HG02763 (cell line): ENCODE data around the gene DNASE1L1.
A peak's percentile ranks its signal among the peaks of the same experiment; 100 is the strongest.
"Not testable (repeated sequence)": the region's sequence is repeated elsewhere in the genome, so short reads cannot be mapped to it uniquely, and the experiment has no call there.

Experiments used
- ATAC-seq: cut with Tn5 transposase; IDR thresholded peaks from one replicate; pipeline ENCODE4 v1.9.1; 2021; ENCODE audit warnings: mild to moderate bottlenecking, moderate library complexity; ENCODE audit not compliant: unreplicated experiment

The DNASE1L1 gene

DNA sequence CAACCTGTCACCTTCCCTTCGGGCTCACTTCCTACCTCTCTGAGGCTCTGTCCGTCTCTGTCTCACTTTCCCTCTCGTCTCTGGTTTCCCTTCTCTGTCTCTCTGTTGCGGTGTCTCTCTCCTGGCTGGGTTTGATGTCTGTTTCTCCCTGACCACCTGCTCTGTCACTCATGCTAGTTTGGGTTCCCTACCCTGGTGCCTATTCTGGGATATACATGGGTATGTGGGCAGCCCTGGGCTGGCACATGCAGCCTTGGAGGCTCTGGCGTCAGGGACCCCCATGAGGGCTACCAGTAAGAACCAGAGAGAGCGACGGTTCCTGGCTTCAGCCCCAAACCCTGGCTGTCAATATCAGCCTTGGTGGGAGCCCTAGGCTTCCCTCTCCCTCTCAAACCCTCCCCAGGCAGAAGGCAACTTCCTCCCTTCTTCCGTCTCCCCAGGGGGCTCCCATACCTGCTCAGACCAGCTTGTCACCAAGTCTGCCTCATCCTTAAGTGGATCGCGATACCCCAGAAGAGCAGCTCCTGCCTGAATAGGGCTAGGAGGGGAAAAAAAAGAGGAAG is 314 bp downstream of the DNASE1L1 start:
- ATAC-seq, result no peak

DNA sequence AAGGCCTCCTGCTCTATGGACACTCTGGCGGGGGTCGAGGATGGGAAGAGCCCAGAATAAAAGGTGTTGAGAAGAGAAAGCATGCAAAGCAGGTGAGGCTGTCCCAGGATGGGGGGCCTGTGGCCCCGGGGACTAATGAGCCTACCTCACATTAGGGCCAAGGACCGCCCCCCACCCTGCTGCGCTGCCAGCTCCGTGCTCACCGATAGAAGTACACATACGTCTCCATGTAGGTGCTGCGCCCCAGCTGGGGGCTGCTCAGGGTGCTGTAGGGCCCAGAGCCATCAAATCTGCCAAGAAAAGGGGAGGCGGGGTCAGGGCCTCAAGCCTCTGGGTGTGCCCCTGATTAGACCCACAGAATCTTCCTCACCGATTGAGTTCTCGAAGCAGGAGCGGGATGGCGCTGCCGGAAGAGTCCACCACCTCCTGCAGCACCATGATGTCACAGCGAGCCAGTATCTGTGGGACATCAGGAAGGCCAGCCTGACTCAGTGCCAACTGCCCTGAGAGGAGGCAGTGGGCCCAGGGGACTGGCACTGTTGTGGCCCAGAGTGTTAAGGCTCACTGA is 4.3 kb downstream of the DNASE1L1 start:
- no peak for ATAC-seq

DNA sequence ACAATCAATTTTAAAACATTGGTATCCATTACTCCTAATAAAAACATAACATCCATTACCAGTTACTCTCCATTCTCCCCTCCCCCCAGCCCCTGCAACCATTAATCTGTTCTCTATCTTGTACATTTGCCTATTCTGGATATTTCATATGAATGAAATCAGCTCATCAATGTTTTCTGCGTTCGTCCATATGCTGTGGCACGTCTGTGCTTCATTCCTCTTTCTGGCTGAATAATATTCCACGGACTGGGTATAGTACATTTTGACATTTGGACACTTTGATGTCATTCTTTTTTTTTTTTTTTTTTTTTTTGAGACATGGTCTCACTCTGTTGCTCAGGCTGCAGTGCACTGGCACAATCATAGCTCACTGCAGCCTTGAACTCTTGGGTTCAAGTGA is 5.2 kb downstream of the DNASE1L1 start:
- ATAC-seq, result no peak

DNA sequence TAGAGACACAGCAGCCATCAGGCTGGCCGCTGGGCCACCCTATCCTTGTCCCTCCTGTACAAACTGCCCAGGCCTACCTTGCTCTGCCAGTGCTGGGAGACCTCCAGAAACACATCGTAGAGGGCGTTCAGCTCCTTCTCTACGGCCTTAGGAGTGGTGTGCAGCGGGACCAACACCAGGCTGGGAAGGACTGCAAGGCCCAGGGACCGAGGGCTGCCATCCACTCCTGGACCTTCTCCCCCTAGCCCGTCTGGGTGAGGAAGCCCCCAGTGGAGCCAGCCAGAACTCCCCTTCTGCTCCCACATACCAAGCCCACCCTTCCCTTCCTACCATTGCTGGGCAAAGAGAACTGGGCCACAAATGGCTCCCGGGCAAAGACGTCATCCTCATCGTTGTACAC is 5.9 kb downstream of the DNASE1L1 start:
- ATAC-seq, result no peak

DNA sequence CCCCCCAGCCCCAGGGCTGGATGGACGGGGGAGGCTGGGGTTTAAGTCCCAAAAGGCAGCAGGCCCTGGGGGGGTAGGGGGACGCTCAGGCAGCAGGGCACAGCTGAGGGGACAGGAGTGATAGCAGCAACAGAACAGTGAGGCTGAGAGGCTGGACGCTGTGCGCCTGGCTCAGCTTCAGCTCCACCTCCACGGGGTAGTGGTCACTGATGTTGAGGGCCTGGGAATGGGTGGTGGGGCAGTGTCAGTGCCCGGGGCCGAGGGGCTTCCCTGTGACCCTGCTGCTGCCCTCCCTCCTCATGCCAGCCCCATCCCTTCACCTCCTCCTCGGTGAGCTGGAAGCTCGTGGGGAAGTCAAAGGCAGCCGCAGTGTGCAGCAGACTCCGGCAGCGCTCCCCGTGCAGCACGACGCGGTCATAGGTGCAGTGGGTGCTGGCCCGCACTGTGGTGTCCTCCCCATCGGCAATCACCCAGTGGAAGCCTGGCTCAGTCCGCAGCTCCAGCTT is 6.4 kb downstream of the DNASE1L1 start:
- no peak for ATAC-seq

DNA sequence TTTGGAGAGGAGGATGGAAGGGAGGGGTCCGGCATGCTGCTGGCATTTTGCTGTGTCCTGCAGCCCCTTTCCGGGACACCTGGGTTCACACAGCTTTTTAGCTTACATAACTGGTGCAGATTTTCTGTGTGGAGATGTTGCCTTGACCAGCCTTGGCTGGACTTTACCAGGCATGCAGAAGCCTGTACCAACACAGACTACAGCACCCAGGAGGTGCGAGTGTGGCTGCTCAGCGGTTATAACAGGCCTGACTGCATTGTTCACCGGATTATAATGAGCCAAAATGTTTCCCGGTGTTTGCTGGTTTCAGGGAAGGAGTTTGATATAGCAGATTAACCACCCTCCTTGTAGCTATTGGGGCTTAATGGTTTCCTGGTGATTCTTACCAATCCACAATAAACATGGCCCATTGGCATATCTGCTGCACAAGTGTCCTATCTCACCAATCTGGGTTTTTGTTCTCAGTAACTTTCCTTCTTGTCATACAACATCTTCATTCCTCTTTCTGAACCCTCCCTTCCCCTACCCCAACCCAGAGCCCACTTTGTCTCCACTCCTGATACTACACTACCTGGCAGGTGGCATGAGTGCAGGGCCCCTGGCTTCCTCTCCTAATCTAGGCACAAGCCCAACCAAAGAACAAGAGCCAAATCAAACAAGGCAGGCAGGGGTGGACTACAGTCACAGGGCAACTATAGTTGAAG is 7.0 kb downstream of the DNASE1L1 start:
- ATAC-seq, result no peak

DNA sequence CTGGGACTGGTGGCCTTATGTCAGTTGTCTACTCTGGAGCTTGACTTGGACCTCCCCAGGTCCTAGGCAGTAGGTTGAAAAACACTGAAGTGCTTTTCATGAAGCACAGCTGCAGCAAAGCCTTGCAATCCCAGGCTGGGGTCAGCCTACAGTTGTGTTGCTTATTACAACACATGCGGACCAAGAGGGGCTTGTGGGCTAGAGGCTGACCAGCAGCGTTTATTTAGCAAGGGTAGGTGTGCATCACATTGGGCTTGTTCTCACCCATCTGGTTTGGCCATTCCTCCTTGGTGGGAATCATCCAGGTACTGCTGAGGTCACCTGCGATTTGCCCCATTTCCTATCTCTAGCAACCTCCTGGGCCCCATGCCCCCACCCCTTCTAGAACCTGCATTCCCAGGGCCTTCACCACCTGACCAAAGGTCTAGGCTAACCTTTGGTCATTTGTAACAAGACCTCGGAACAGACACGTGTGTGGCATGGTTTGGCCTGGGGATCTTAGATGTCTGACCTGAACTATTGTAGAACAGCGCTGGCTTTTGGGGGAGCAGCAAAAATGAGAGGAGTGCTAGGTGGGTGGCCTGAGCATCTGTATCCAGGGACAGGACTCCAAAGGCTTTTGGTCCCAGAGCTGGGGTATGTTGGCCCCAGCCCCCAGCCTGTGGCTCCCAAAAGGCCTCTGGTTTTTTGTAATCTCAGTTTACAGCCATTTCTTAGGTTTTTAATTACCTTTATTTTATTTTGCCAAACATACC is 7.8 kb downstream of the DNASE1L1 start:
- ATAC-seq, result no peak

DNA sequence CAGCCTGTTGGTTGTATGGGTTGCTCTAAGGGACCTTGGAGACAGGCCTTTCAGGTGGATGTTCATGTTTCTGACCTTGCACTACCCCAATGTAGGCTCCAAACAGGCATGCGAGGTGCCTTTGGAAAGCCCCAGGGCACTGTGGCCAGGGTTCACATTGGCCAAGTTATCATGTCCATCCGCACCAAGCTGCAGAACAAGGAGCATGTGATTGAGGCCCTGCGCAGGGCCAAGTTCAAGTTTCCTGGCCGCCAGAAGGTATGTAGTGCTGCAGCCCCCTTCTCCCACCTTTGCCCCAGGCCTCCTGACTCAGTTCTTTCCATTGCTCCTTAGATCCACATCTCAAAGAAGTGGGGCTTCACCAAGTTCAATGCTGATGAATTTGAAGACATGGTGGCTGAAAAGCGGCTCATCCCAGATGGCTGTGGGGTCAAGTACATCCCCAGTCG is 8.7 kb downstream of the DNASE1L1 start:
- ATAC-seq, result not testable (repeated sequence)

DNA sequence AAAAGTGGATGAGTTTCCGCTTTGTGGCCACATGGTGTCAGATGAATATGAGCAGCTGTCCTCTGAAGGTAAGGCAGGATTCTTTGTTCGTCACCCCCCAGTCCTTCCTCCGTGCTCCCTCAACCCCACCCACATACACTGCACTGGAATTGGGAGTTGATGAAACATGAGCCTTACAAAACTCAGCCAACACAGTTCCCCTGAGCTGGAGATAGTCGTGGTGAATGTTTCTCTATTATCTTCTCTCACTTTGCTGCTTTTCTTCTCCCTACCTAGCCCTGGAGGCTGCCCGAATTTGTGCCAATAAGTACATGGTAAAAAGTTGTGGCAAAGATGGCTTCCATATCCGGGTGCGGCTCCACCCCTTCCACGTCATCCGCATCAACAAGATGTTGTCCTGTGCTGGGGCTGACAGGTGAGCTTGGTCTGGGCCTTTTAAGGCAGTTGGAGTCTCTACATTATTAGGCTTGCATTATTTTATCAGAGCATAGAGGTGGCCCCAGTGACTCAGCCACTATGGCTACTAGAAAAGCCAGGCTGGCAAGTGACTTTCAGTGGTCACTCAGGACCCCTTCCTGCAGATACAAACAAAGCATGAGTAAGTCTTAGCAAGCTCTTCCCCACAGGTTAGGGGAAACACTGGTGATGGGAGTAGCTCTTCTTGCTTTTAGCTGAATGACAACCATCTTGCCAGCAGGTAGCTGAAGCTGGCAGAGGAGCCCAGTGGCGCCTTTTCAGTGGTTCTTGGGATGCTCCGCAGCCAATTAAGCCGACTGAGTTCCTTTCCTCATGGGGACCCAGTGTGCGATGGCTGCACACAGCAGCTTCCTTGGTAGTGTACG is 9.3 kb downstream of the DNASE1L1 start:
- no peak for ATAC-seq

DNA sequence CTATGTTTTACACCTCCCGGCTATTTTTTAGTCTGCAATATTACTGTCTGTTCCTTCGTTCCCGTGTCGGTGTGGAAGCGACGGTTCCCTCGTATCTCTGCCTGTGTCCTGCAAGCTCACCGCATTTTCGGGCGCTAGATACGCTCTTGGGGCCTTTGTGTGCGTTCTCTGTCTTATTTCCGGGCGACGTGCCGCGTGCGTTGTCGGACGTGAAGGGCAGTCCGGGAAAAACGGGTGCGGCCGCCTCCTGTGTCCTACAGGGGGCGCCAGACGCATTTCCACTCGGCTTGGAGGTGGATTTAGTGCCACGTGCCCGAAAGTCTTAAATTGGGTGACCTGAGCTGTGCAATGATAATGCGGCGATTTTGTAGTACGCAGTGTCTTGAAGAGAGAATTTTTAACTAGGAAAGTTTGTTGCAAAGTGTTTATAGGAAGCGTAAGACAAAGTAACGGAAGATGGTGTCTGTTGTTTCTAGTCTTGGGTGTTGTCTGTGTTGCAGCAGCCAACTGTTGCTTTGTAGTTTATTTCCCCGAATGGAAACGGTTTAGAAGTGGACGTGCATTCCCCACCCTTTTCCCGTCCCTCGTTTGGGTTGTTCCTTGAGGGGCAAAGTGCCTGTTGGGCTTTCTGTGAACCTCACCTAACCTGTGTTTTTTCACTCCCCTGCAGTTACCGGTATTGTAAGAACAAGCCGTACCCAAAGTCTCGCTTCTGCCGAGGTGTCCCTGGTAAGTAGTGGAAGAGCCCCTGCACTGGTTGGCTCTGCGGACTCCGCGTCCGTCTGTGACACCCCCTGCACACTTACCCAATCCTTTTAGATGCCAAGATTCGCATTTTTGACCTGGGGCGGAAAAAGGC is 10.2 kb downstream of the DNASE1L1 start:
- no peak for ATAC-seq

DNA sequence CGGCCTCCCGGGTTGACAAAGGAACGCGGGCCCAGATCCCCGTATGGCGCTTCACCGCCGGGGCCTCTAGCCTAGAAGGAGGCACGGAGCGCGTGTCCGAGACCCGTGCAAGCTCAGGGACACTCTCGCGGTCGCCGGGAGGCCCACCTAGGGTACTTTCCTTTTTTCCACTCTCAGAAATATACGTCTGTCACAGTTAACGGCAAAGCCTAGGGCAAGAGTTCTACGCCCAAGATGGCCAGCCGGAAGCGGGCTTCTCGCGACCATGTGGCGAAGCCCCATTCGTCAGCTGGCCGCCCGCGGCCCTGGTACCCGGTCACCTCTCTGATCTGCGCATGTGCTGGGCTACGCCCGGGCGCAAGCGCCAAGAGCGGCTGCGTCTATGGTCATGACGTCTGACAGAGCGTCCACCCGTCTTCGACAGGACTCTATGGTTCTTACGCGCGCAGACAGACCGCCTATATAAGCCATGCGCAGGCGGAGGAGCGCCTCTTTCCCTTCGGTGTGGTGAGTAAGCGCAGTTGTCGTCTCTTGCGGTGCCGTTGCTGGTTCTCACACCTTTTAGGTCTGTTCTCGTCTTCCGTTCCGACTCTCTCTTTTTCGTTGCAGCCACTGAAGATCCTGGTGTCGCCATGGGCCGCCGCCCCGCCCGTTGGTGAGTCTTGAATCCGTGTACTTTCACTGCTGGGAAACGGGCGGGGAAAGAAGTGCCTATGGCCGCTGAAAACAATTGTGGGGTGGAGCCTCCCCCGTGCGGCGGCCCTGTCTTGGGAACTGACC is 11.0 kb downstream of the DNASE1L1 start, which contains the start of gene RPL10:
RPL10 (plus strand) TSS at position 490 of the 780 bp plus-strand sequence; CDS start at position 633, 143 bp downstream.
- ATAC-seq, result peak; percentile 77

DNA sequence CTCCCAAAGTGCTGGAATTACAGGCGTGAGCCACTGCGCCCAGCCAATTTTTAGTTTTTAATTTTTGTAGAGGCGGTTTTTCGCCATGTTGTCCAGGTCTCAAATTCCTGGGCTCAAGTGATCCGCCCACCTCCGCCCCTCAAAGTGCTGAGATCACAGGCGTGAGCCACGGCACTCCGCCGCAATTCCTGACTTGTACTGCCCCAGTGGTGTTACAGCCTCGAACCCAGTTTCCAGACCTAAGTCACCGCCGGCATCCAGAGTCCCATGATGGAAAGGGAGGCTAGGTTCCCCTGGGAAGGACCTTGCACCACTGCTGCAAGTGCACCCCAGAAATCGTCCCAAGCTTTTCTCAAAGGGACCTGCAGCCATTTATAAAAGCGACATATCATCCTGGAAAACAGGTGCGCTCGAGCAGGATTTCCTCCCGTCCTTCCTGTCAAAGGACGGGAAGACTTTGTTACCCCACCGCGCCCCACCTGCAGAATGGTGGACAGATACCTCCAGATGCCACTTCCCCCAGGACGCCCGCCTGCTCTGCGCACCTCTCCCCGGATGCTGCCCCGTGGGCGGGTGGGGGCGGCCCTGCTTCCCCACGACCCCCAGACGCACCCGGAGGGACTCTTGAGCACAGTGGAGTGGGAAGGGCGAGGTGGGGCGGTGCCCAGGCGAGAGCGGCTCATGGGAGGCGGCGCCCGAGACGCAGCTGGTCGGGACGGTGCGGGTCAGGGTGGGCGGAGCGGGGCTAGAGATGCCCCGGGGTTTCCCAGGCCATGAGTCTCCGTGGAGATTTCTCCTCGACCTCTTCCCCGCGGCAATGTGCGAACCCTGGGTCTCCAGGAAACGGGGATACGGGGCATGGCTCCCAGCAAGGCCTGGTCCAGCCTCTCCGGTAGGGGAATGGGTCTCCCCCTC is 11.8 kb downstream of the DNASE1L1 start:
- ATAC-seq, result peak; percentile 64

DNA sequence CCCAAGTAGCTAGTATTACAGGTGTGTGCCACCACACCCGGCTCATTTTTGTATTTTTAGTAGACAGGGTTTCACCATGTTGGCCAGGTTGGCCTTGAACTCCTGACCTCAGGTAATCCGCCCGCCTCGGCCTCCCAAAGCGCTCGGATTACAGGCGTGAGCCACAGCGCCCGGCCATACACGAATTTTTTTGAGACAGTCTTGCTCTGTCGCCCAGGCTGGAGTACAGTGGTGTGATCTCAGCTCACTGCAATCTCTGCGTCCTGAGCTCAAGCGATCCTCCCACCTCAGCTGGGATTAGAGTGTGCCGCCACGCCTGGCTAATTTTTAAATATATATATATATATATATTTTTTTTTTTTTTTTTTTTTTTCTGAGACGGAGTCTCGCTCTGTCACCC is 12.7 kb downstream of the DNASE1L1 start:
- ATAC-seq, result not testable (repeated sequence)

DNA sequence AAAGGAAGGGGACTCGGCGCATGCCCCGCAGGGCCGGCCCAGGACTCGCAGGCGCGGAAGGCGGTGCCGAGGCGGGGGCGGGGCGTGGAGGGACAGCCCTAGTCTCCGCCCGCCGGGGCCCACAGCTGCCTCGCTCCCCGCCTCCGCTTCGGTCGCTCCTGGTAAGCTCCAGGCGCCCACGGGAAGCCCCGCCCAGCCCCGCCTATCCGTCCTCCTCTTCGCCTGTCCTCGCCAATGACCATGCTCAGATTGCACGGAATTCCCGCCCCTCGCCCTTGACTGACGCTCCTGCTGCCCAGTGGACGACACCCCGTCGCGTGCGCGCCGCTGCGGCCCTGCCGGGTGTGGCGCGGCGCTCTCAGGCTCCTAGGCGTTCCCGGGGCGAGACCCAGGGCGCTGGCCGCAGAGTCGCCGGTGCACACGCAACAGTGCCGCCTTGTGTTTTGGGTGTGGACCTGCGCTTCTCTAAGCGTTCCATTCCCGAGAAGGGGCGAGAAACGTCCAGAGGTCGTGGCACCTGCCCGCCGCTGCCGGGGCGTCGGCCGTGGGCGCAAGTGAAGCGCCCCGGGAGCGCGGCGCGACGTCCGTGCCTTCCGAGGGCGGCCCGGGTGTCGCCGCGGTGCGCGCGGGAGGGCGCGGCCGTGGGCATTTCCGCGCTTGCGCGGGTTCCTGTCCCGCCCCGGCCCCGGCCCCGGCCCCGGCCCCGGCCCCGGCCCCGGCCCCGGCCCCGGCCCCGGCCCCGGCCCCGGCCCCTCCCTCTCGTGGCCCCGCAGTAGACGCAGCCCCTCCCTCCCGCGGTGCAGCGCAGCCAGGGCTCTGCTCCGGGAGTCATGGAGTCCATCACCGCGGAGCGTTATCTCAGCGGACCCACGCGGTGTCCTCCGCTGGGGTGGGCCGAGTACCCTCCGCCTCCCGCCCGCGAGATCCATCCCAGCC is 19.0 kb downstream of the DNASE1L1 start:
- ATAC-seq, result peak; percentile 66

DNA sequence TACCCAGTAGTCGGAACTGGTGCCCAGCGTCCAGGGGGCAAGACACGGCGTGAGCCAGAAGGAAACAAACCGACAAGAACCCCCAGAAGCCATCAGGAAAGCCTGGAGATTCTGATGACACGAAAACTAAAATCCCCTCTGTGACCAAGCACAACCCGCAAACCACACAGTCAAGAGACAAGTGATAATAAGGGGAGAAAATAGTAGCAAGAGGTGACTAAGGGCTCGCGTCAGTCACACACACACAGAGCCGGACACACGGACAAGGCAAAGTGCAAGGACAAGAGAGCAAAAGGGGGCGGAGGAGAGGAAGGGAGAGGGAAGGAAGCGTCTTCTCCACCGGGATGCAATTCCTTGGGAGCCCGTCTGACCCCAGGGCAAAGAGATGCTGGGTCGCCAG is 20.4 kb downstream of the DNASE1L1 start:
- ATAC-seq, result not testable (repeated sequence)

DNA sequence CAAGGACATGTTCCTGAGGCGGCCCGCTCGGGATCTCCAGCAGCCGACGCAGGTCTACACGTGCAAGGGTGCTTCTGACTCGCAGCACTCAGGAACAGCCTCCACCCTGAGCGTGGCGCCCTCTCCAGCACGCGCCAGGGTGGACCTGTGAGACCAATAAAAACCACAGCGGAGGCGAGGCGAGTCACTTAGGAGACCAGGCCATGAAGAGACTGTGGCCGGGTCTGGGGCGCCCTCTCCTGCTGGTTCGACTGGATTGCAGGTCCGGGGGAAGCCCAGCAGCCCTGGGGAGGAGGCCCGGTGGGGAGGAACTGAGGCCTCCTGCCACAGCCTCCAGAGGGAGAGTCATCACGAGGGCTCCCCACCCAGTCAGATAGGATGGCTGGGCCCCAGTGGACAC is 21.0 kb downstream of the DNASE1L1 start:
- ATAC-seq, result not testable (repeated sequence)
